ENCODE measurements around the gene FAM241B. TPM values are rescaled to one million over a fixed set of nuclear protein-coding genes. Genes with fewer than 3 reads are reported as not detected.

FAM241B gene
- total RNA-seq, 1 donor = not detected

DNA sequence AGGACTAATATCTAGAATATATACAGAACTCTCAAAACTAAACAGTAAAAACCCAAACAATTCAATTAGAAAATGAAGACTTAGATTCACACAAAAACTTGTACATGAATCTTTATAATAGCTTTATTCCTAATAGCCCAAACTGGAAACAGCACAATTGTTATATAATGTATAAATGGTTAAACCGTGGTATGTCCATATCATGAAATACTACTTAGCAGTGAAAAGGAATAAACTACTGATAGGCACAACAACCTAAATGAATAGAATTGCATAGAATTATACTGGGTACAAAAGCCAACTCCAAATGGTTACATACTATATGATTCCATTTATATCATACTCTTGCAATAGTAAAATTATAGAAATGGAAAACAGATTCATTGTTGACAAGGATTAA, 21.0 kb upstream of the FAM241B start:
- no peak for DNase-seq (ENCODE audit: low read depth)
- TF ChIP-seq, protein P1, sequence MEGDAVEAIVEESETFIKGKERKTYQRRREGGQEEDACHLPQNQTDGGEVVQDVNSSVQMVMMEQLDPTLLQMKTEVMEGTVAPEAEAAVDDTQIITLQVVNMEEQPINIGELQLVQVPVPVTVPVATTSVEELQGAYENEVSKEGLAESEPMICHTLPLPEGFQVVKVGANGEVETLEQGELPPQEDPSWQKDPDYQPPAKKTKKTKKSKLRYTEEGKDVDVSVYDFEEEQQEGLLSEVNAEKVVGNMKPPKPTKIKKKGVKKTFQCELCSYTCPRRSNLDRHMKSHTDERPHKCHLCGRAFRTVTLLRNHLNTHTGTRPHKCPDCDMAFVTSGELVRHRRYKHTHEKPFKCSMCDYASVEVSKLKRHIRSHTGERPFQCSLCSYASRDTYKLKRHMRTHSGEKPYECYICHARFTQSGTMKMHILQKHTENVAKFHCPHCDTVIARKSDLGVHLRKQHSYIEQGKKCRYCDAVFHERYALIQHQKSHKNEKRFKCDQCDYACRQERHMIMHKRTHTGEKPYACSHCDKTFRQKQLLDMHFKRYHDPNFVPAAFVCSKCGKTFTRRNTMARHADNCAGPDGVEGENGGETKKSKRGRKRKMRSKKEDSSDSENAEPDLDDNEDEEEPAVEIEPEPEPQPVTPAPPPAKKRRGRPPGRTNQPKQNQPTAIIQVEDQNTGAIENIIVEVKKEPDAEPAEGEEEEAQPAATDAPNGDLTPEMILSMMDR (IDR thresholded peaks at IDR 0.05; ENCODE audit: insufficient read depth, low read length) = no peak
- no peak overlapping the region for H3K4me3 ChIP-seq (ENCODE audit: low read depth, low read length)

DNA sequence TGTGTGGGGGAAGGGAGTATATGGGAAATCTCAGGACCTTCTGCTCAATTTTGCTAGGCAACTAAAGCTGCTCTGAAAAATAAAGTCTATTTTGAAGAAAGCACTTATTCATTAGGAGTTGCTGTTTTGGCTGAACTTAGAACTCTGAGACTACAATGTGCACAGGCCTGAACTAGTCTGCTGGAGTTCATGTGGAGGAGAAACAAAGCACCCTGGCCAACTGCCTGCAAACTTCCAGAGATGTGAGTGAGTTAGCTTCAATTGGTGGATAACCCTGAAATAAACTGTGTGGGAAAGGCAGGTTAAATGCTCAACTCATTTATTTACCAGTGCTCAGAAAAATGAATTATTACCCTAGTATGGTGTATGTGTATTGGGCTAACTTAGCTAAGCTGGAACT, 17.3 kb upstream of the FAM241B start:
- no peak for DNase-seq (ENCODE audit: low read depth)
- no peak overlapping the region for H3K4me3 ChIP-seq (ENCODE audit: low read depth, low read length)
- TF ChIP-seq, protein P1 (IDR thresholded peaks at IDR 0.05; ENCODE audit: insufficient read depth, low read length) = no peak

DNA sequence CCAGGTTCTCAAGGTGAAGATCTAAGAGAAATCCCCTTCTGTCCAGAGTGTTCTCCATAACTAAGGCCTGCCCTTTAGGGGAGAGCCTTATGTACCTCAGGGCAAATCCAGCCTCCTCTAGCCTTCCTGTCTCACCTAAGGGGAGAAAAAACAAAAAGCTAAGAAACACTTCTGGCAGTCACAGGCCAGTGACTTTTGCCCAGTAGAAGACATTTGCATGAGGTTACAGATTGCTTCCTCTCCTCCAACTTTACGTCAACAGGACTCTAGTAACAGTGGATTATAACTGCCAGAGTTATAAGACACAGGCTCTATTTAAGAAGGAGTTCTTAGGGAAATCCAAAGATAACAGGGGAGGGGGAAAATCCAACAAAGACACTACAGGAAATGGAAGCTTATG, 15.9 kb upstream of the FAM241B start:
- DNase-seq (ENCODE audit: low read depth) = no peak
- no peak overlapping the region for H3K4me3 ChIP-seq (ENCODE audit: low read depth, low read length)
- TF ChIP-seq, protein P1 (IDR thresholded peaks at IDR 0.05; ENCODE audit: insufficient read depth, low read length) = no peak

DNA sequence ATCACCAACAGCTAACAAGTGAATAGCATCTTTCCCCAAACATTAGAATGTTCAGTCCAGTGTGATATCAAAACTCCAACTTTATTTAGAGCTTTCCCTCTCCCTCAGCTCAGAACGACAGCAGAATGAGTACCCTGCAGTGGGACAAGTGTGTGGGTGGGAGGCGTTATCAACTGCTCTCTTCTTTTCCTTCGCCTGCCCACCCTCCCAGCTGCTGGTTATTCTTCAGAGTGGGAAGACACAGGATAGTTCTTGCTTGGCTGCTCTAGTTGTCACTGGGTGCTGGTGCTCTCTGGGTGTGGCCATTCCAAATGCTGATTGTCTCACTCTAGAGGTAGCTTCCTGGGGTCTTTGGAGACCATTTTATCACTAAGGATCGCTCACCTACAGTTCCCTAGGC, 13.7 kb upstream of the FAM241B start:
- no peak overlapping the region for H3K4me3 ChIP-seq (ENCODE audit: low read depth, low read length)
- TF ChIP-seq, protein P1 (IDR thresholded peaks at IDR 0.05; ENCODE audit: insufficient read depth, low read length) = no peak

DNA sequence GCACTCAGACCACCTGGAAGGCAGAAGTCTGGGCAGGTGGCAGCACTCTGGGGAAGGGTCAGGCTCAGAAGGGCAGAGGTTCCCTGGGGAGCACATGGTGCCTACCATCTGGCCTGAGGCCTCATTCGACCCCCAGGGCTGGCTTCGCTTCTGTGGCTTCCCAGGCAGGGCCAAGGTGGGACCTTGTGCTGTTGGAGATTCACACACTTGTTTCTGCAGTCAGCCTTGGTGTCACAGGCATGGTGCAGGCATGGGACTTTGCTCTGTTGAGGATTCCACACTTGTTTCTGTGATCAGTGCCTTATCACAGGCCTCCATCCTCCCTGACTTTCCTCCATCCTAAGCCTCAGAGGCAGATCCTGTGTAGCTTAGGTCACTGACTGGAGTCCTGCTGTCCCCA, 11.3 kb upstream of the FAM241B start:
- DNase-seq (ENCODE audit: low read depth) = no peak
- TF ChIP-seq, protein P1 (IDR thresholded peaks at IDR 0.05; ENCODE audit: insufficient read depth, low read length) = no peak
- no peak overlapping the region for H3K4me3 ChIP-seq (ENCODE audit: low read depth, low read length)

More for the DNA sequence above, 13.7 kb upstream of the FAM241B start:
- no peak for DNase-seq (ENCODE audit: low read depth)

DNA sequence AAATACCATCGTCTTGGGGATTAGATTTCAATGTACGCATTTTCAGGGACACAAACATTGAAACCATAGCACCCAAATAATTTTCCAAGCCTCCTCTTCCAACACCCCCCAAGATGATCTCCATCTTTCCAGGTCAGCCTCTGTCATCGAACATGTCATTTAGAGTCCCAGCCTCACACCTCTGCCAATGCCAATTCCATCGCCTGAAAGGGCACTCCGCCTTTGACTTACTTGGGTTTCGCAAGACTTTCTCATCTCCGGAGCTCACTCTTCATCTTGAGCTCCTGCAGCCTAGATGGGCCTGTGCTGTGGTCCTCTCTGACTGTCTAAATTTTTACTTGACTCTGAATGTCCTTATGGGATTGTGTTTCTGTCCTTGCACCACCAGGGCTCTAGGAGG, 10.4 kb upstream of the FAM241B start:
- DNase-seq (ENCODE audit: low read depth) = no peak

DNA sequence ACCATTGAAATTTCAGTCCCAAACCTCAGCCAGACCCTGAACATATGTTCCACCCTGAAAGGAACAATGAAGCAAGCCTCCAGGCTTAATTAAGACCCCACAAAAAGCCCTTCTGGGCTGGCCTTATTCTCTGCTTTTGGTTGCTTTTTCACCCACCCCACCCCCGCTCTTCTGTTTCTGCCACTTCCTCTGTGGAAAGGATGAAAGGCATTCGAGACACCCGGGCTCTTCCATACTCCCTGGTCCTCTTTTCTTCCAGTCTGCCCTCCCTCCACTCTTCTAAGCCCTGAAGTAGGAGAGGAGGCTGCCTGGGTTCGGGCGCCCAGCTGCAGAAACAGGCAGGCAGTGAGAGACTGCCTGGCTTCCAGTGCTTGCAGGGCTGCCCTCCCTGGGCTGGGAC, 9.4 kb upstream of the FAM241B start:
- TF ChIP-seq, protein P1 (IDR thresholded peaks at IDR 0.05; ENCODE audit: insufficient read depth, low read length) = no peak
- H3K4me3 ChIP-seq (ENCODE audit: low read depth, low read length) = no peak overlapping the region
- no peak for DNase-seq (ENCODE audit: low read depth)

More for the DNA sequence above, 10.4 kb upstream of the FAM241B start:
- no peak overlapping the region for H3K4me3 ChIP-seq (ENCODE audit: low read depth, low read length)
- TF ChIP-seq, protein P1 (IDR thresholded peaks at IDR 0.05; ENCODE audit: insufficient read depth, low read length) = no peak

All from fibroblast of the aortic adventitia (primary cell).